Neural progenitor cell (in vitro differentiated cells): Measurements from ENCODE around the gene STAT3. TPM values are rescaled to one million over a fixed set of nuclear protein-coding genes. Genes with fewer than 3 reads are reported as not detected.
"Not testable (repeated sequence)": the region's sequence is repeated elsewhere in the genome, so short reads cannot be mapped to it uniquely, and the experiment has no call there.

Experiments
- DNase-seq: peaks from one replicate; pipeline ENCODE4 v3.0.0-alpha.2; 2016; ENCODE audit warnings: low spot score
- H2AFZ ChIP-seq: fragments of 200-600 bp; sonication (generic); replicated peaks from 2 replicates; pipeline ENCODE4 v1.6.1; 2016; ENCODE audit warnings: antibody characterized with exemption
- H3F3A ChIP-seq: fragments of 200-600 bp; sonication (generic); 2 replicates; pipeline ENCODE4 v1.6.1; 2016; ENCODE audit warnings: antibody characterized with exemption, low read depth
- H3K27ac ChIP-seq: fragments of 200-600 bp; sonication (generic); 2 replicates; pipeline ENCODE4 v1.5.1; 2016; ENCODE audit warnings: mild to moderate bottlenecking
- H3K27me3 ChIP-seq: fragments of 200-600 bp; sonication (generic); 2 replicates; pipeline ENCODE4 v1.6.1; 2016; ENCODE audit warnings: mild to moderate bottlenecking, moderate library complexity
- H3K36me3 ChIP-seq: fragments of 200-600 bp; sonication (generic); 2 replicates; pipeline ENCODE4 v1.5.1; 2016
- H3K4me1 ChIP-seq: fragments of 200-600 bp; sonication (generic); 2 replicates; pipeline ENCODE4 v1.6.1; 2016; ENCODE audit warnings: mixed run types
- H3K4me2 ChIP-seq: fragments of 200-600 bp; sonication (generic); 2 replicates; pipeline ENCODE4 v1.6.1; 2016
- H3K4me3 ChIP-seq: fragments of 200-600 bp; sonication (generic); 2 replicates; pipeline ENCODE4 v1.5.1; 2016
- H3K79me2 ChIP-seq: fragments of 200-600 bp; sonication (generic); 2 replicates; pipeline ENCODE4 v1.6.1; 2016; ENCODE audit warnings: low read depth
- H3K9ac ChIP-seq: fragments of 200-600 bp; sonication (generic); 2 replicates; pipeline ENCODE4 v1.6.1; 2016
- H3K9me3 ChIP-seq: fragments of 200-600 bp; sonication (generic); 2 replicates; pipeline ENCODE4 v1.5.1; 2016; ENCODE audit warnings: low read depth
- H4K20me1 ChIP-seq: fragments of 200-600 bp; sonication (generic); 2 replicates; pipeline ENCODE4 v1.6.1; 2016; ENCODE audit warnings: low read depth
- H3K27ac Mint-ChIP-seq: 3 replicates; pipeline ENCODE4 v1.8.0; 2021; ENCODE audit warnings: mixed read lengths
- H3K27me3 Mint-ChIP-seq: 2 replicates; pipeline ENCODE4 v1.8.0; 2022; ENCODE audit warnings: low read depth, mild to moderate bottlenecking, inconsistent platforms, moderate library complexity, mixed read lengths; ENCODE audit not compliant: insufficient read depth
- H3K36me3 Mint-ChIP-seq: 3 replicates; pipeline ENCODE4 v1.8.0; 2021; ENCODE audit warnings: mixed read lengths
- H3K4me1 Mint-ChIP-seq: 3 replicates; pipeline ENCODE4 v1.8.0; 2021; ENCODE audit warnings: mixed read lengths
- H3K4me3 Mint-ChIP-seq: 3 replicates; pipeline ENCODE4 v1.8.0; 2021; ENCODE audit warnings: mild to moderate bottlenecking, moderate library complexity, mixed read lengths
- H3K9me3 Mint-ChIP-seq: 3 replicates; pipeline ENCODE4 v1.8.0; 2020; ENCODE audit warnings: mixed read lengths
- CTCF ChIP-seq: fragments of 200-600 bp; sonication (generic); IDR thresholded peaks from 2 replicates; pipeline ENCODE4 v1.5.1; 2017; ENCODE audit warnings: antibody characterized with exemption, mild to moderate bottlenecking
- EZH2 ChIP-seq: fragments of 200-600 bp; sonication (generic); IDR thresholded peaks from 2 replicates; pipeline ENCODE4 v1.6.1; 2017; ENCODE audit warnings: antibody characterized with exemption, mild to moderate bottlenecking, moderate library complexity
- EZH2phosphoT487 ChIP-seq: fragments of 200-600 bp; sonication (generic); IDR thresholded peaks from 2 replicates; pipeline ENCODE4 v1.6.1; 2017; ENCODE audit warnings: antibody characterized with exemption
- total RNA-seq: library from RNA; depleted of rRNA; stranded (reverse); fragments of >200 nt; gene quantifications from 2 replicates; pipeline ENCODE4 v1.2.3, GENCODE V29; 2015; ENCODE audit warnings: low replicate concordance

Gene STAT3
- total RNA-seq, 1 donor from 2014 or later: 54.9 TPM

- DNase-seq: peak; percentile 68
- H3K27me3 Mint-ChIP-seq: no peaks in the 10 kb centered on the region
- H3K27ac Mint-ChIP-seq: no peak overlapping the region
- peak overlapping the region; percentile 79 for H3K27ac ChIP-seq
- peak overlapping the region; percentile 7 for H3K9ac ChIP-seq
- no peaks in the 10 kb centered on the region for H3K36me3 Mint-ChIP-seq
- H3K9me3 ChIP-seq: no peaks in the 10 kb centered on the region
- no peaks in the 10 kb centered on the region for H3K36me3 ChIP-seq
- no peaks in the 10 kb centered on the region for H3K79me2 ChIP-seq
- no peaks in the 10 kb centered on the region for H3K27me3 ChIP-seq
- no peak overlapping the region for H3K4me3 ChIP-seq
- H3F3A ChIP-seq: peaks cover 34% of the 10 kb centered on the region
- H3K9me3 Mint-ChIP-seq: no peaks in the 10 kb centered on the region
- H4K20me1 ChIP-seq: no peaks in the 10 kb centered on the region
- H3K4me1 ChIP-seq: peaks cover 35% of the 10 kb centered on the region
- H3K4me3 Mint-ChIP-seq: no peak overlapping the region
- peak overlapping the region; percentile 65 for H2AFZ ChIP-seq
- TF ChIP-seq CTCF: peak; percentile 61
- no peak for TF ChIP-seq EZH2
- peaks cover 22% of the 10 kb centered on the region for H3K4me1 Mint-ChIP-seq
- peak overlapping the region; percentile 64 for H3K4me2 ChIP-seq
These were observed 14.9 kb upstream of the STAT3 start for GRCh38 chr17:42403150-42403549.

- Histone ChIP-seq H3K4me1 (peaks cover 24% of the 10 kb centered on the region), H3K4me3 (no peak overlapping the region), H3K4me2 (peak overlapping the region; percentile 64), H3F3A (peaks cover 24% of the 10 kb centered on the region), H3K9ac (no peak overlapping the region), H3K27me3 (no peaks in the 10 kb centered on the region), H3K79me2 (no peaks in the 10 kb centered on the region), H4K20me1 (no peaks in the 10 kb centered on the region), H3K36me3 (no peaks in the 10 kb centered on the region), H2AFZ (peak overlapping the region; percentile 65), H3K9me3 (no peaks in the 10 kb centered on the region), H3K27ac (peak overlapping the region; percentile 79)
- no peak for TF ChIP-seq CTCF
- TF ChIP-seq EZH2phosphoT487: no peak
- no peak for TF ChIP-seq EZH2
- no peaks in the 10 kb centered on the region for H3K36me3 Mint-ChIP-seq
- no peak for DNase-seq
- no peak overlapping the region for H3K27ac Mint-ChIP-seq
- no peak overlapping the region for H3K4me3 Mint-ChIP-seq
- no peaks in the 10 kb centered on the region for H3K9me3 Mint-ChIP-seq
- H3K4me1 Mint-ChIP-seq: peaks cover 14% of the 10 kb centered on the region
- H3K27me3 Mint-ChIP-seq: peaks cover 3% of the 10 kb centered on the region
These were observed 13.9 kb upstream of the STAT3 start for GRCh38 chr17:42402117-42402516.

- H3K27ac ChIP-seq, H3K4me1 Mint-ChIP-seq, H3K9ac ChIP-seq, H3K36me3 Mint-ChIP-seq, H3K4me2 ChIP-seq, H3K9me3 Mint-ChIP-seq, H3K4me3 Mint-ChIP-seq, H3K4me3 ChIP-seq, H3K27me3 Mint-ChIP-seq, H3K9me3 ChIP-seq, H4K20me1 ChIP-seq, H3K79me2 ChIP-seq, H3K27ac Mint-ChIP-seq, DNase-seq, H3K27me3 ChIP-seq, H2AFZ ChIP-seq, H3K36me3 ChIP-seq: not testable (repeated sequence)
- peaks cover 19% of the 10 kb centered on the region for H3K4me1 ChIP-seq
- H3F3A ChIP-seq: peaks cover 19% of the 10 kb centered on the region
These were observed 12.7 kb upstream of the STAT3 start for GRCh38 chr17:42400844-42401375.

- Mint-ChIP-seq H3K9me3 (no peaks in the 10 kb centered on the region), H3K4me3 (no peak overlapping the region), H3K4me1 (peaks cover 7% of the 10 kb centered on the region), H3K27me3 (peaks cover 7% of the 10 kb centered on the region), H3K36me3 (no peaks in the 10 kb centered on the region), H3K27ac (no peak overlapping the region)
- Histone ChIP-seq H2AFZ (peak overlapping the region; percentile 76), H3K79me2 (no peaks in the 10 kb centered on the region), H3K27me3 (no peaks in the 10 kb centered on the region), H3K9me3 (no peaks in the 10 kb centered on the region), H4K20me1 (no peaks in the 10 kb centered on the region), H3F3A (peaks cover 19% of the 10 kb centered on the region), H3K36me3 (no peaks in the 10 kb centered on the region), H3K4me2 (no peak overlapping the region), H3K27ac (no peak overlapping the region), H3K9ac (no peak overlapping the region), H3K4me3 (no peak overlapping the region), H3K4me1 (peaks cover 19% of the 10 kb centered on the region)
- TF ChIP-seq CTCF (no peak), EZH2phosphoT487 (no peak), EZH2 (no peak)
- DNase-seq: no peak
These were observed 12.0 kb upstream of the STAT3 start for GRCh38 chr17:42399948-42400843.
